HepG2 (cell line): Measurements from ENCODE around the gene WDFY1. TPM values are rescaled to one million over a fixed set of nuclear protein-coding genes. Genes with fewer than 3 reads are reported as not detected.

Experiments
- AGO1 ChIP-seq: fragments of 200-400 bp; formaldehyde crosslinking; IDR thresholded peaks from 2 replicates; pipeline ENCODE4 v1.6.1; 2017; ENCODE audit warnings: mild to moderate bottlenecking, low read depth, low read length, moderate library complexity; ENCODE audit not compliant: poor library complexity, severe bottlenecking
- CCAR2 ChIP-seq: fragments of 200-400 bp; formaldehyde crosslinking; optimal IDR thresholded peaks from 2 replicates; pipeline ENCODE3; 2018; ENCODE audit warnings: low read depth, mild to moderate bottlenecking, low read length, moderate library complexity
- HNRNPL ChIP-seq: fragments of 200-400 bp; formaldehyde crosslinking; IDR thresholded peaks from 2 replicates; pipeline ENCODE4 v1.6.1; 2017; ENCODE audit warnings: mild to moderate bottlenecking, low read depth, low read length
- RARG ChIP-seq: sonication (generic); formaldehyde crosslinking; IDR thresholded peaks from 2 replicates; pipeline ENCODE4 v1.4.0; 2020; ENCODE audit warnings: low read depth, mild to moderate bottlenecking, missing genetic modification reagents
- TAF15 ChIP-seq: fragments of 200-400 bp; formaldehyde crosslinking; IDR thresholded peaks from one replicate; pipeline ENCODE4 v1.6.1; 2018; ENCODE audit warnings: mild to moderate bottlenecking, low read depth, low read length; ENCODE audit not compliant: poor library complexity, severe bottlenecking
- ZNF33B ChIP-seq: sonication (generic); formaldehyde crosslinking; IDR thresholded peaks from 2 replicates; pipeline ENCODE4 v1.5.1; 2020; ENCODE audit warnings: mild to moderate bottlenecking, missing genetic modification reagents
- ZNF343 ChIP-seq: sonication (generic); formaldehyde crosslinking; IDR thresholded peaks from 2 replicates; pipeline ENCODE4 v1.4.0; 2020; ENCODE audit warnings: mild to moderate bottlenecking, missing genetic modification reagents
- ZNF501 ChIP-seq: sonication (generic); formaldehyde crosslinking; IDR thresholded peaks from 2 replicates; pipeline ENCODE4 v1.5.1; 2020; ENCODE audit warnings: mild to moderate bottlenecking, moderate library complexity, missing genetic modification reagents
- ZNF512 ChIP-seq: sonication (generic); formaldehyde crosslinking; IDR thresholded peaks from 2 replicates; pipeline ENCODE4 v1.4.0; 2020; ENCODE audit warnings: mild to moderate bottlenecking, missing genetic modification reagents
- ZNF615 ChIP-seq: sonication (generic); formaldehyde crosslinking; IDR thresholded peaks from 2 replicates; pipeline ENCODE4 v1.5.0; 2020; ENCODE audit warnings: mild to moderate bottlenecking, missing genetic modification reagents, borderline replicate concordance
- ZNF713 ChIP-seq: sonication (generic); formaldehyde crosslinking; IDR thresholded peaks from 2 replicates; pipeline ENCODE4 v1.4.0; 2020; ENCODE audit warnings: mild to moderate bottlenecking, missing genetic modification reagents
- ZSCAN22 ChIP-seq: sonication (generic); formaldehyde crosslinking; IDR thresholded peaks from 2 replicates; pipeline ENCODE4 v1.4.0; 2020; ENCODE audit warnings: mild to moderate bottlenecking, missing genetic modification reagents
- polyA plus RNA-seq, 8 experiments: library from polyadenylated mRNA; depleted of rRNA in 3 of 8; stranded (reverse) in 7 of 8; unstranded in 1 of 8; fragments of >200 nt; fragmentation: Illumina TruSeq in 4 of 8; extraction: Trizol in 4 of 8; gene quantifications; 2 replicates each; pipeline versions ENCODE4 v1.2.1 to v1.2.3, GENCODE V29; 2011 to 2016; ENCODE audit warnings: low read depth in 4 of 8, missing spikeins in 1 of 8, mixed read lengths in 1 of 8; ENCODE audit not compliant: insufficient read depth in 1 of 8
- total RNA-seq, 5 experiments: library from RNA; depleted of rRNA; stranded (reverse); fragments of >200 nt; fragmentation: Illumina TruSeq; extraction: Trizol; gene quantifications; 2 replicates each; pipeline ENCODE4 v1.2.3, GENCODE V29; 2016; ENCODE audit warnings: low read depth in 1 of 5
- TF ChIP-seq, protein P1 (sequence below): sonication (generic); formaldehyde crosslinking; IDR thresholded peaks from 2 replicates; pipeline ENCODE4 v1.8.0; 2022; ENCODE audit warnings: missing genetic modification reagents, mild to moderate bottlenecking, inconsistent platforms, borderline replicate concordance
- TF ChIP-seq, protein P2 (sequence below): sonication (generic); formaldehyde crosslinking; IDR thresholded peaks from 2 replicates; pipeline ENCODE4 v1.4.0; 2020; ENCODE audit warnings: mild to moderate bottlenecking, missing genetic modification reagents
- TF ChIP-seq, protein P3 (sequence below): sonication (generic); formaldehyde crosslinking; IDR thresholded peaks from 2 replicates; pipeline ENCODE4 v1.4.0; 2020; ENCODE audit warnings: mild to moderate bottlenecking, missing genetic modification reagents, borderline replicate concordance
- TF ChIP-seq, protein P4 (sequence below): sonication (generic); formaldehyde crosslinking; IDR thresholded peaks from 2 replicates; pipeline ENCODE4 v1.9.0; 2021; ENCODE audit warnings: missing genetic modification reagents, borderline replicate concordance

Gene WDFY1
- total and polyA plus RNA-seq, 2 of the 13 experiments (the other 11 are each of a cell fraction or from before 2014, with no cell fraction given), result 77.0 to 78.4 TPM

DNA sequence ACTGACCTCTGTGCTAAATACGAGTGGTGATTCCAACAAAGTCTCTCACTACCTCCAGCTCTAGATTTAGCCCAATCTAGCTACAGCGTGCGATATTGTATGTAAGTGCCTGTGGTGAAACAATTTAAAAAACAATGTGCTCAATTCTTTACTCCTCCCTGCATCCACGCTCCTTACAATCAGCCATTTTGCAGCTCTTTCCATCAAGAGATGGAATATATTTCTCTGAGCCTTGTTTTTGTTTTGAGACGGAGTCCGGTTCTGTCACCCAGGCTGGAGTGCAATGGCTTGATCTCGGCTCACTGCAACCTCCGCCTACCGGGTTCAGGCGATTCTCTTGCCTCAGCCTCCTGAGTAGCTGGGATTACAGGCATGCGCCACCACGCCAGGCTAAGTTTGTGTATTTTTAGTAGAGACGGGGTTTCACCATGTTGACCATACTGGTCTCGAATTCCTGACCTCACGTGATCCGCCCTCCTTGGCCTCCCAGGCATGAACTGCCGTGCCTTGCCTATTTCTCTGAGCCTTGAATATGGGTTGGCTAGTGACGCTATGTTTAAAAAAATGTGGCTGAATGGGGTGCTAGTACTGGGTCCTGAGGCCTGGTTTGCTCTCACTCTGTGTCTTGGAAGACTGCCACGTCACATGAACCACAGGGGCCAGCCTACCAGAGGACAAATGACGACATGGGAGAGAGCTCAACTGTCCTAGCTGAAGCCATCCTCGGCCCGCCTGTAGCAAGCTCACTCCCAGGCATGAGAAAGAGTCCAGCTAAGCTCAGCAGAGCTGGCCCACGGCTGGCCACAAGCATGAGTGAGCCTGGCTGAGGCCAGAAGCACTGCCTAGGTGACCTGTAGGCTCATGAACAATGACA, 14.8 kb downstream of the WDFY1 start (continued):
- TF ChIP-seq ZNF713 (0 out of 2 replicates have a peak, but pooled peaks have one; percentile 56), ZNF343 (CRISPR knock-in tag) (peak; percentile 80), ZNF501 (CRISPR knock-in tag) (peak; percentile 99), TAF15 (no peak), RARG (no peak), ZNF33B (CRISPR knock-in tag) (no peak; the same call in 1 of the 2 replicates), CCAR2 (no peak), AGO1 (no peak), ZNF512 (CRISPR knock-in tag) (no peak), ZNF615 (no peak), HNRNPL (no peak), ZSCAN22 (CRISPR knock-in tag) (no peak)
- TF ChIP-seq, protein P1, sequence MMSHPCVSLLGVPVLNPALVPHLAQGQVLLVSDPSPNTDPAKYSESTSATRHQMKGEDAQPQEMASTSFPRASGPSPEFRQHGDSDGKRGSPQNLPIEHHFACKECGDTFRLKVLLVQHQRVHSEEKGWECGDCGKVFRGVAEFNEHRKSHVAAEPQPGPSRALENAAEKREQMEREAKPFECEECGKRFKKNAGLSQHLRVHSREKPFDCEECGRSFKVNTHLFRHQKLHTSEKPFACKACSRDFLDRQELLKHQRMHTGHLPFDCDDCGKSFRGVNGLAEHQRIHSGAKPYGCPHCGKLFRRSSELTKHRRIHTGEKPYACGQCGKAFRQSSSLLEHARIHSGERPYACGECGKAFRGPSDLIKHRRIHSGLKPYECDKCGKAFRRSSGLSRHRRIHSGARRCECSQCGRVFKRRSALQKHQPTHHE (CRISPR knock-in tag), result peak; percentile 92
- TF ChIP-seq, protein P2, sequence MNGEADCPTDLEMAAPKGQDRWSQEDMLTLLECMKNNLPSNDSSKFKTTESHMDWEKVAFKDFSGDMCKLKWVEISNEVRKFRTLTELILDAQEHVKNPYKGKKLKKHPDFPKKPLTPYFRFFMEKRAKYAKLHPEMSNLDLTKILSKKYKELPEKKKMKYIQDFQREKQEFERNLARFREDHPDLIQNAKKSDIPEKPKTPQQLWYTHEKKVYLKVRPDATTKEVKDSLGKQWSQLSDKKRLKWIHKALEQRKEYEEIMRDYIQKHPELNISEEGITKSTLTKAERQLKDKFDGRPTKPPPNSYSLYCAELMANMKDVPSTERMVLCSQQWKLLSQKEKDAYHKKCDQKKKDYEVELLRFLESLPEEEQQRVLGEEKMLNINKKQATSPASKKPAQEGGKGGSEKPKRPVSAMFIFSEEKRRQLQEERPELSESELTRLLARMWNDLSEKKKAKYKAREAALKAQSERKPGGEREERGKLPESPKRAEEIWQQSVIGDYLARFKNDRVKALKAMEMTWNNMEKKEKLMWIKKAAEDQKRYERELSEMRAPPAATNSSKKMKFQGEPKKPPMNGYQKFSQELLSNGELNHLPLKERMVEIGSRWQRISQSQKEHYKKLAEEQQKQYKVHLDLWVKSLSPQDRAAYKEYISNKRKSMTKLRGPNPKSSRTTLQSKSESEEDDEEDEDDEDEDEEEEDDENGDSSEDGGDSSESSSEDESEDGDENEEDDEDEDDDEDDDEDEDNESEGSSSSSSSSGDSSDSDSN (CRISPR knock-in tag), result peak; percentile 89
- TF ChIP-seq, protein P3, sequence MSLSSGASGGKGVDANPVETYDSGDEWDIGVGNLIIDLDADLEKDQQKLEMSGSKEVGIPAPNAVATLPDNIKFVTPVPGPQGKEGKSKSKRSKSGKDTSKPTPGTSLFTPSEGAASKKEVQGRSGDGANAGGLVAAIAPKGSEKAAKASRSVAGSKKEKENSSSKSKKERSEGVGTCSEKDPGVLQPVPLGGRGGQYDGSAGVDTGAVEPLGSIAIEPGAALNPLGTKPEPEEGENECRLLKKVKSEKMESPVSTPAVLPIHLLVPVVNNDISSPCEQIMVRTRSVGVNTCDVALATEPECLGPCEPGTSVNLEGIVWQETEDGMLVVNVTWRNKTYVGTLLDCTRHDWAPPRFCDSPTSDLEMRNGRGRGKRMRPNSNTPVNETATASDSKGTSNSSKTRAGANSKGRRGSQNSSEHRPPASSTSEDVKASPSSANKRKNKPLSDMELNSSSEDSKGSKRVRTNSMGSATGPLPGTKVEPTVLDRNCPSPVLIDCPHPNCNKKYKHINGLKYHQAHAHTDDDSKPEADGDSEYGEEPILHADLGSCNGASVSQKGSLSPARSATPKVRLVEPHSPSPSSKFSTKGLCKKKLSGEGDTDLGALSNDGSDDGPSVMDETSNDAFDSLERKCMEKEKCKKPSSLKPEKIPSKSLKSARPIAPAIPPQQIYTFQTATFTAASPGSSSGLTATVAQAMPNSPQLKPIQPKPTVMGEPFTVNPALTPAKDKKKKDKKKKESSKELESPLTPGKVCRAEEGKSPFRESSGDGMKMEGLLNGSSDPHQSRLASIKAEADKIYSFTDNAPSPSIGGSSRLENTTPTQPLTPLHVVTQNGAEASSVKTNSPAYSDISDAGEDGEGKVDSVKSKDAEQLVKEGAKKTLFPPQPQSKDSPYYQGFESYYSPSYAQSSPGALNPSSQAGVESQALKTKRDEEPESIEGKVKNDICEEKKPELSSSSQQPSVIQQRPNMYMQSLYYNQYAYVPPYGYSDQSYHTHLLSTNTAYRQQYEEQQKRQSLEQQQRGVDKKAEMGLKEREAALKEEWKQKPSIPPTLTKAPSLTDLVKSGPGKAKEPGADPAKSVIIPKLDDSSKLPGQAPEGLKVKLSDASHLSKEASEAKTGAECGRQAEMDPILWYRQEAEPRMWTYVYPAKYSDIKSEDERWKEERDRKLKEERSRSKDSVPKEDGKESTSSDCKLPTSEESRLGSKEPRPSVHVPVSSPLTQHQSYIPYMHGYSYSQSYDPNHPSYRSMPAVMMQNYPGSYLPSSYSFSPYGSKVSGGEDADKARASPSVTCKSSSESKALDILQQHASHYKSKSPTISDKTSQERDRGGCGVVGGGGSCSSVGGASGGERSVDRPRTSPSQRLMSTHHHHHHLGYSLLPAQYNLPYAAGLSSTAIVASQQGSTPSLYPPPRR, result peak; percentile 75; the same call in 1 of the 2 replicates
- TF ChIP-seq, protein P4, sequence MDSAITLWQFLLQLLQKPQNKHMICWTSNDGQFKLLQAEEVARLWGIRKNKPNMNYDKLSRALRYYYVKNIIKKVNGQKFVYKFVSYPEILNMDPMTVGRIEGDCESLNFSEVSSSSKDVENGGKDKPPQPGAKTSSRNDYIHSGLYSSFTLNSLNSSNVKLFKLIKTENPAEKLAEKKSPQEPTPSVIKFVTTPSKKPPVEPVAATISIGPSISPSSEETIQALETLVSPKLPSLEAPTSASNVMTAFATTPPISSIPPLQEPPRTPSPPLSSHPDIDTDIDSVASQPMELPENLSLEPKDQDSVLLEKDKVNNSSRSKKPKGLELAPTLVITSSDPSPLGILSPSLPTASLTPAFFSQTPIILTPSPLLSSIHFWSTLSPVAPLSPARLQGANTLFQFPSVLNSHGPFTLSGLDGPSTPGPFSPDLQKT (CRISPR knock-in tag), result no peak
